H1 (cell line): ENCODE measurements around the gene SLMAP. TPM values are rescaled to one million over a fixed set of nuclear protein-coding genes. Genes with fewer than 3 reads are reported as not detected.

Source experiments
- CTCF ChIA-PET: fragments of 300-600 bp; sonication (Branson Sonifier 250); formaldehyde crosslinking; loops from one replicate; lab custom pipeline; 2021; ENCODE audit not compliant: partially characterized antibody; lab: Charles Lee
- POLR2A ChIA-PET: fragments of 300-600 bp; sonication (Branson Sonifier 250); formaldehyde crosslinking; loops from one replicate; lab custom pipeline; 2021; ENCODE audit warnings: inconsistent platforms; ENCODE audit not compliant: partially characterized antibody; lab: Charles Lee
- DNase-seq, 2 experiments: peaks; one replicate each; pipeline versions ENCODE4 v3.0.0 to v3.0.0-alpha.2; 2010 to 2022; ENCODE audit warnings: low spot score in 2 of 2, low read depth in 1 of 2, mixed read lengths in 1 of 2
- FAIRE-seq: peaks from 2 replicates; lab custom pipeline; 2011; peaks lifted over from hg19 to GRCh38; lab: Jason Lieb, UNC
- H2AFZ ChIP-seq: 2 replicates; pipeline ENCODE4 v1.8.1; 2012; ENCODE audit warnings: low read length, inconsistent platforms
- H2AK5ac ChIP-seq: 2 replicates; pipeline ENCODE4 v1.6.1; 2013; ENCODE audit warnings: low read depth, low read length
- H2BK120ac ChIP-seq: replicated peaks from 2 replicates; pipeline ENCODE3; 2013; ENCODE audit warnings: low read depth, low read length, inconsistent platforms
- H2BK12ac ChIP-seq: 2 replicates; pipeline ENCODE4 v1.6.1; 2013; ENCODE audit warnings: low read depth, low read length
- H2BK15ac ChIP-seq: 2 replicates; pipeline ENCODE4 v1.6.1; 2013; ENCODE audit warnings: low read length
- H2BK20ac ChIP-seq: 2 replicates; pipeline ENCODE4 v1.6.1; 2013; ENCODE audit warnings: low read length
- H2BK5ac ChIP-seq: 2 replicates; pipeline ENCODE4 v1.6.1; 2013; ENCODE audit warnings: low read depth, low read length
- H3K14ac ChIP-seq: 2 replicates; pipeline ENCODE4 v1.6.1; 2013; ENCODE audit warnings: inconsistent platforms; ENCODE audit not compliant: insufficient read length
- H3K18ac ChIP-seq: 2 replicates; pipeline ENCODE4 v1.6.1; 2013; ENCODE audit warnings: low read length; ENCODE audit errors: extremely low read depth
- H3K23ac ChIP-seq: 2 replicates; pipeline ENCODE4 v1.6.1; 2013; ENCODE audit warnings: inconsistent platforms; ENCODE audit not compliant: insufficient read length
- H3K23me2 ChIP-seq: 2 replicates; pipeline ENCODE4 v1.6.1; 2013; ENCODE audit warnings: low read depth, low read length
- H3K27ac ChIP-seq: 2 replicates; pipeline ENCODE4 v1.6.1; 2011; ENCODE audit warnings: low read depth, low read length, inconsistent platforms
- H3K27me3 ChIP-seq, 4 experiments: replicated peaks in 1 of 4; 1 replicate in 1 of 4; 2 replicates in 3 of 4; pipeline versions ENCODE4 v1.6.1 to v1.8.1; 2011 to 2013; ENCODE audit warnings: low read length in 3 of 4, mild to moderate bottlenecking in 3 of 4, inconsistent platforms in 2 of 4, mixed read lengths in 2 of 4, moderate library complexity in 1 of 4; ENCODE audit not compliant: control insufficient read depth in 3 of 4, insufficient read depth in 3 of 4; ENCODE audit errors: extremely low read depth in 1 of 4
- H3K36me3 ChIP-seq, 4 experiments: 2 replicates each; pipeline versions ENCODE4 v1.6.1 to v1.8.1; 2011 to 2013; ENCODE audit warnings: mild to moderate bottlenecking in 4 of 4, low read length in 3 of 4, moderate library complexity in 2 of 4, control low read depth in 1 of 4, inconsistent platforms in 1 of 4; ENCODE audit not compliant: insufficient read depth in 4 of 4, control insufficient read depth in 2 of 4
- H3K4ac ChIP-seq: replicated peaks from 2 replicates; pipeline ENCODE3; 2013; ENCODE audit warnings: low read length, low read depth, mixed read lengths, inconsistent platforms; ENCODE audit not compliant: insufficient read length
- H3K4me1 ChIP-seq, 4 experiments: replicated peaks in 1 of 4; 1 replicate in 1 of 4; 2 replicates in 3 of 4; pipeline versions ENCODE4 v1.6.1 to v1.8.1; 2011 to 2013; ENCODE audit warnings: low read length in 3 of 4, inconsistent platforms in 2 of 4, mixed read lengths in 1 of 4; ENCODE audit not compliant: insufficient read depth in 4 of 4, control insufficient read depth in 3 of 4
- H3K4me2 ChIP-seq, 2 experiments: 2 replicates each; pipeline versions ENCODE4 v1.6.1 to v1.8.1; 2011 to 2013; ENCODE audit warnings: low read depth in 2 of 2, low read length in 2 of 2, control low read depth in 1 of 2, inconsistent platforms in 1 of 2, mild to moderate bottlenecking in 1 of 2; ENCODE audit not compliant: insufficient read depth in 1 of 2
- H3K4me3 ChIP-seq, 4 experiments: fragments of 200-600, 300-600 bp in 1 of 4; sonication (generic), shearing (Covaris generic), sonication (Bioruptor Twin) in 1 of 4; 2 replicates each; pipeline versions ENCODE4 v1.5.1 to v1.8.1; 2011 to 2016; ENCODE audit warnings: low read length in 4 of 4, low read depth in 3 of 4, control low read depth in 2 of 4, inconsistent platforms in 2 of 4, mild to moderate bottlenecking in 2 of 4, mixed read lengths in 1 of 4, moderate library complexity in 1 of 4; ENCODE audit not compliant: insufficient read depth in 2 of 4; ENCODE audit errors: extremely low read depth in 1 of 4
- H3K56ac ChIP-seq: replicated peaks from 2 replicates; pipeline ENCODE3; 2013; ENCODE audit warnings: low read depth, mild to moderate bottlenecking, mixed read lengths, low read length, inconsistent platforms; ENCODE audit not compliant: insufficient read length
- H3K79me1 ChIP-seq: 2 replicates; pipeline ENCODE4 v1.6.1; 2013; ENCODE audit warnings: low read depth, low read length, control low read depth
- H3K79me2 ChIP-seq, 2 experiments: 2 replicates each; pipeline versions ENCODE4 v1.6.1 to v1.8.1; 2012 to 2013; ENCODE audit warnings: low read length in 2 of 2, mild to moderate bottlenecking in 2 of 2, inconsistent platforms in 1 of 2; ENCODE audit not compliant: insufficient read depth in 2 of 2, control insufficient read depth in 1 of 2
- H3K9ac ChIP-seq, 4 experiments: replicated peaks in 1 of 4; 1 replicate in 1 of 4; 2 replicates in 3 of 4; pipeline versions ENCODE4 v1.6.1 to v1.8.1; 2011 to 2013; ENCODE audit warnings: low read depth in 3 of 4, low read length in 3 of 4, control low read depth in 2 of 4, mild to moderate bottlenecking in 2 of 4, moderate library complexity in 2 of 4, inconsistent platforms in 1 of 4; ENCODE audit errors: extremely low read depth in 1 of 4
- H3K9me3 ChIP-seq, 2 experiments: 2 replicates each; pipeline versions ENCODE4 v1.6.1 to v1.8.1; 2012 to 2013; ENCODE audit warnings: mild to moderate bottlenecking in 2 of 2, moderate library complexity in 2 of 2, control low read depth in 1 of 2, inconsistent platforms in 1 of 2, low read depth in 1 of 2, low read length in 1 of 2, mixed read lengths in 1 of 2; ENCODE audit not compliant: insufficient read depth in 2 of 2
- H4K20me1 ChIP-seq, 2 experiments: replicated peaks in 1 of 2; 2 replicates each; pipeline versions ENCODE3 to v1.8.1; 2011 to 2013; ENCODE audit warnings: inconsistent platforms in 2 of 2, low read length in 2 of 2, mild to moderate bottlenecking in 1 of 2; ENCODE audit not compliant: insufficient read depth in 2 of 2, control insufficient read depth in 1 of 2
- H4K5ac ChIP-seq: 2 replicates; pipeline ENCODE4 v1.6.1; 2013; ENCODE audit warnings: low read length, low read depth, mixed read lengths, inconsistent platforms; ENCODE audit not compliant: insufficient read length
- H4K8ac ChIP-seq: 2 replicates; pipeline ENCODE4 v1.8.0; 2013; ENCODE audit warnings: mild to moderate bottlenecking, moderate library complexity, low read length, inconsistent platforms; ENCODE audit not compliant: insufficient read depth; ENCODE audit errors: extremely low read depth
- H4K91ac ChIP-seq: replicated peaks from 2 replicates; pipeline ENCODE3; 2013; ENCODE audit warnings: low read length, mixed read lengths, inconsistent platforms; ENCODE audit not compliant: insufficient read length
- KDM5A ChIP-seq: fragments of 200-600 bp; IDR thresholded peaks from 2 replicates; pipeline ENCODE4 v1.7.1; 2012; ENCODE audit warnings: mild to moderate bottlenecking, low read length, inconsistent platforms, mixed read lengths
- POLR2AphosphoS5 ChIP-seq: IDR thresholded peaks from 2 replicates; pipeline ENCODE4 v1.6.1; 2011; ENCODE audit warnings: low read depth, low read length
- TCF12 ChIP-seq: IDR thresholded peaks from 2 replicates; pipeline ENCODE4 v1.6.1; 2011; ENCODE audit warnings: low read depth, mild to moderate bottlenecking, low read length
- WGBS, 2 experiments: shearing (Covaris generic) in 1 of 2; methylation state at CpG; one replicate each; pipeline versions ENCODE4 v1.1.6 to v1.1.7; 2013 to 2015; ENCODE audit warnings: low lambda C conversion rate in 2 of 2, mixed read lengths in 2 of 2, inconsistent platforms in 1 of 2, low coverage in 1 of 2, missing lambda C conversion rate in 1 of 2; ENCODE audit not compliant: insufficient replicate concordance in 2 of 2, insufficient coverage in 1 of 2, insufficient read length in 1 of 2; ENCODE audit errors: extremely low coverage in 1 of 2, missing lambda C conversion rate in 1 of 2; 5-methylcytosine and 5-hydroxymethylcytosine counted together
- polyA plus RNA-seq, 7 experiments: library from polyadenylated mRNA; depleted of rRNA in 3 of 7; stranded (reverse) in 5 of 7; unstranded in 2 of 7; fragments of >200 nt in 5 of 7; fragments of 200-250 nt in 2 of 7; gene quantifications; 1 replicate in 5 of 7; 2 replicates in 1 of 7; 4 replicates in 1 of 7; pipeline versions ENCODE4 v1.2.1 to v1.2.3, GENCODE V29; 2011 to 2013; ENCODE audit warnings: missing spikeins in 2 of 7, mixed read lengths in 2 of 7
- total RNA-seq: library from RNA; stranded (reverse); fragmentation: NEBNext Ultra II Directional; extraction: Animal tissue kit (Norgen Biotek cat#: 25700); gene quantifications from 2 replicates; pipeline ENCODE4 v1.2.1, GENCODE V29; 2021

Gene SLMAP
- total and polyA plus RNA-seq, 2 of the 8 experiments (the other 6 are each of a cell fraction or from before 2014, with no cell fraction given): 13.6 to 70.4 TPM

DNA sequence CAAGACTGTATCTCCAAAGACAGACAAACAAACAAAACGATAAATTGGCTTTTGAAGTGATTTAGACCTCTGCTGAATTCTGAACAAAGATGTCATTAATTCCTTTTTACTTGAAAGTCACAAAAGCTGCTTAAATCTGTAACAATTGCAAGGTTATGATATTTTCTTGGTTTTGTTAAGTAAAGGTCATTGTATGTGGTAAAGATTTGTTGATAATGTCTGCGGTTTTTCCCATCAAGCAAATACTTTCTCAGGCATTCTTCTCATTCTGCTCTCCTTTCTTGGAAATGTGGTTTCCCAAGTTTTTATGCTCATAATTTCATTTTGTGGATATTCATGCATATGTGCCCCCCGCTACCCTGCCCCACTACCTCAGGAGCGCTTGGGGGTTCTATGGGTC lies 116.5 kb downstream of the SLMAP start:
- Histone ChIP-seq H3K36me3 (peaks cover 0 to 4% (median 0%) of the 10 kb centered on the region in 4 experiments; a peak in 4 of 8 replicates), H3K27me3 (no peaks in the 10 kb centered on the region), H3K56ac (no peak overlapping the region), H4K20me1 (no peaks in the 10 kb centered on the region), H3K4me1 (no peaks in the 10 kb centered on the region), H3K23me2 (no peaks in the 10 kb centered on the region), H3K4ac (no peak overlapping the region), H2BK120ac (no peak overlapping the region), H2AK5ac (no peak overlapping the region), H3K23ac (no peak overlapping the region), H4K8ac (no peak overlapping the region), H3K4me2 (no peak overlapping the region), H2AFZ (no peak overlapping the region), H2BK5ac (no peak overlapping the region), H3K79me2 (no peaks in the 10 kb centered on the region), H3K9me3 (no peaks in the 10 kb centered on the region), H4K91ac (no peak overlapping the region), H2BK15ac (no peak overlapping the region), H3K27ac (no peak overlapping the region), H3K9ac (no peak overlapping the region), H3K18ac (no peak overlapping the region), H2BK20ac (no peak overlapping the region), H3K4me3 (no peak overlapping the region), H4K5ac (no peak overlapping the region), H3K79me1 (no peaks in the 10 kb centered on the region), H3K14ac (no peak overlapping the region), H2BK12ac (no peak overlapping the region)
- DNase-seq (no peak), FAIRE-seq (no peak)
- 89% methylated on average over 4 of the region's 4 CpGs; no CpG with 5 or more reads in 1 of the 2 experiments for WGBS, 2 experiments
- ChIA-PET POLR2A (no interaction called here), CTCF (interaction anchor here (1.5 kb wide), 1 partner anchor 44 kb away, joined by 4 read pairs; no protein-coding TSS in a partner anchor)
- no peak for TF ChIP-seq KDM5A
- no peak for TF ChIP-seq POLR2AphosphoS5
- TF ChIP-seq TCF12: no peak
